NCI-H2196 treated with DMSO at 0.1 percent for 48 hours (cell line): ENCODE results near the gene ZCCHC8.
A peak's percentile ranks its signal among the peaks of the same experiment; 100 is the strongest.
"Not testable (repeated sequence)": the region's sequence is repeated elsewhere in the genome, so short reads cannot be mapped to it uniquely, and the experiment has no call there.

Experiments used
- DNase-seq: peaks from one replicate; lab custom pipeline; 2025; ENCODE audit not compliant: unreplicated experiment; lab: John Stamatoyannopoulos, UW

Gene ZCCHC8

GRCh38 chr12:122435186-122435585 is 65.5 kb downstream of the ZCCHC8 start:
- no peak for DNase-seq

GRCh38 chr12:122429043-122429442 is 71.7 kb downstream of the ZCCHC8 start:
- not testable (repeated sequence) for DNase-seq

- DNase-seq: no peak
Measured at GRCh38 chr12:122427403-122427802, 73.3 kb downstream of the ZCCHC8 start.

- DNase-seq: no peak
Measured at GRCh38 chr12:122423258-122424165, 77.2 kb downstream of the ZCCHC8 start.

- no peak for DNase-seq
Measured at GRCh38 chr12:122422730-122423257, 77.9 kb downstream of the ZCCHC8 start.

GRCh38 chr12:122421821-122422729 is 78.7 kb downstream of the ZCCHC8 start, which contains the start of gene CLIP1:
Gene CLIP1 (minus strand): TSS chr12:122422669. CDS start chr12:122380452, 42,217 bp downstream.
- DNase-seq: peak; percentile 39
